ENCODE results near the gene AKNAD1.

AKNAD1 gene

DNA sequence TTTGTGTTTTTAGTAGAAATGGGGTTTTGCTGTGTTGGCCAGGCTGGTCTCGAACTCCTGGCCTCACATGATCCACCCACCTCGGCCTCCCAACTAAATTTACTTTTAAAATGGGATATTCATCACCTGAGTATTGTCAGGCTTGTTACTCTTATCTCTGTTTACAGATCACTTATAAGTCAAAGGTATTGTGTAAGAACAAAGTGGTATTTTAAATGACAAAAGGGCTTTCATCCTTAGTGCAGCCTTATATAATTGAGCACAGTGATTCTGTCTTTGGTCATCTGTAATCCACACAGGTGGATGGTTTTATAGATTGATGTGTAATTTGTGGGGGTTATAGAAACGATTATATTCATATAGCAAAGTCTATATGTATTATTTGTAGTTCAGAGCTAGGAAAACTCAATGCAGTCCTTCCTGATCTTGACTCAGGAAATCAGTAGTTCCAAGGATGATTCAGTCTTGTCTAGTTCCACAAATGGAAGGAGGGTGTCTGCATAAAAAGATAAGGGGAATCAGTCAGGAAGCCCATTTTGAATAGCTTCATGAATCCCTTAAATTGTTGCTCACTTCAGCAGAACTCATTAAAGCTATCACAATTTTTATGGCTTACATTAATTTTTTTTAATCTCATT is 75.8 kb downstream of the AKNAD1 start:
- DNase-seq, result no peak

DNA sequence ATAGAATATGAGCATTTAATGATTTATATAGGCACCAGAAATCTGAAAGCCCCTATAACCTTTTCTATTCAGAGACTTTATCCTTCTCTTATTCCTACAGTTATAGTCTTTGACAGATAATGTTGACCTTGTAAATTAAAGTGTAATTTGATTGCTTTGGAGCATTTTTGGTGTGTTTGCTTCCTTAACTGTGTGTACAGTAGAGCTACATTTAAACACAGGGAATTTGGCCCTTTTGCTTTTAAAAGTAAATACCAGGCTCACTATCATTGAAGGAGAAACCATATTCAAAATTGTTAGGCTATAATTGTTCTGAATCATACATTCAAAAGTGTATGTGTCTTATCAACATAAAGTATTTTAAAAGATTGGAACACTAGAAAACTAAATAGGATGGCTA is 77.4 kb downstream of the AKNAD1 start:
- DNase-seq, result no peak

DNA sequence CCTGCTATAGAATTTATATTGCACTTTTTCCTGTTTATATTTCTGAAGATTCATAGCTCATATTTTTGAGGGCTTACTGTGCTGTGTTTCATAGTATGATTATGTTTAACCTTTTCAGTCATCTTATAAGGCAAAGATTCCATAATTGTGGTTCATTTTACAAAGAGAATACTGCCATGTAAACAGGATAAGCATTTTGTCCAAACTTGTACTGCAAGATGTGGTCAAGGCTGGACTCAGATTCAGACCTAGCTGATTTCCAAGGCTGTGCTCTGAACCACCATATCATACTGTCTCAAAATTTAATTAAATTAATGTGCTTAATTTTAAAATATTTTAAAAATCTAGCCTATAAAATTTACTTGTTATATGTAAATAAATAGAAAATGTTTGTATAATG is 79.1 kb downstream of the AKNAD1 start:
- no peak for DNase-seq

DNA sequence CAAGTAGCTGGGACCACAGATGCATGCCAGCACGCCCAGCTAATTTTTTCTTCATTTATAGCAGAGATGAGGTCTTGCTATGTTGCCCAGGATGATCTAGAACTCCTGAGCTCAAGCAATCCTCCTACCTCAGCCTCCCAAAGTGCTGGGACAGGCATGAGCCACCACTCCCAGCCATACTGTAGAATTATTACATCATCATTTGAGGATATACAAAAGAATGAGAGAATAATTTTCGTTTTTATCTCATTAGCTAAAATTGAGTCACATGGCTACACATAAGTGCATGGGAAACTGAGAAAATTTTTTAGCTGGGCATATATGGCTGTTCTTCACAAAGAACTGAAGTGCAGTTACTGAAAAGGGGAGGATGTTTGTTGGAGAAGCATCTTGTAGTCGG is 89.2 kb downstream of the AKNAD1 start:
- no peak for DNase-seq

DNA sequence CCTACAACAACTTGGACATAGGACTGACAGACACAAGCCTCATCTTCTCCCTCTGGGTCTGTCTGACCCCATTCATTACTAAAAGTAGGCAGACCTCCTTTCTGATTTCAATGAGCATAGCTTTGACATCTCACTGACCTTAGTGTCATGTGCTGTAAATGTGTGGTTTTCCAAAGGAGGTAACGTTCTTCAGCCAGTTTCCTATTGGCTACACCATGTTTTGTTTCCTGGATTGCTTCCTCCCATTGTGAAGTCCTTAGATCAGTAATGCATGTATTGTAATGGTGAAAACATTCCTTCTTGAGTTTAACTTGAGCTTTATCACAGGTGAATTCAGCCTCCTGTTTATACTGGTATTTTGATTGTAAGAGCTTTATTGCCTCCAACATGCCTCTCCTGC is 89.8 kb downstream of the AKNAD1 start:
- DNase-seq, result no peak

All from activated CD4-positive, alpha-beta T cell treated with anti-CD3 and anti-CD28 coated beads, Interleukin-2, amount 50 U/mL, for 16 hours (primary cell).